ENCODE measurements around the gene PRSS38.

DNA sequence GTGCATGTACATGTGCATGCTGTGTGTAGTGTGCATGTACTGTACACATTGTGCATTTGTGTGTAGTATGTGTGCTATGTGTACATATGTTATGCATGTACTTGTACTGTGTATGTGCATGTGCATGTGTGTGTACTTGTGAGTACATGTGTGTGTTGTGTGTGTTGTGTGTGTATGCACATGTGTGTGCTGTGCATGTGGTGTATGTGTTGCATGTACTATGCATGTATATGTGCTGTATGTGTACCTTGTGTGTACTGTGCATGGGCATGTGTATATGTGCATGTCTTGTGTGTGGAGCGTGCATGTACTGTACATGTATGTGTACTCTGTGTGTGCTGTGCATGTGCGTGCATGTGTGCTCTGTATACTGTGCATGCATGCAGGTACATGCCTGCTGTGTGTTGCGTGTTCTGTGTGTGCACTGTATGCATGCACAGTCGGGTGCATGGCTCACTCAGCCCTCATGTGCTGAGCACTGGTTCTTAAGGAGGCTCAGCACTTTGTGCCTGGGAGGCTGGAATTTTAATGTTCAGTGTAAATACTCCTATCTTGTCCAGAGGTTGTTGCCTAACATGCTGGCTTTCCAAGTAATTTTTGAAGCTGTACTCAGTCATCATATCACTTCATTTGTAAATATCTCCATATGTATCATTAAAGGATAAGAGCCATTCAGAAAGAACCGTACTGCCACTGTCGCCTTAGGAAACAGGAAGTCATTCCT is 47.9 kb upstream of the PRSS38 start:
- TF ChIP-seq, protein P1, sequence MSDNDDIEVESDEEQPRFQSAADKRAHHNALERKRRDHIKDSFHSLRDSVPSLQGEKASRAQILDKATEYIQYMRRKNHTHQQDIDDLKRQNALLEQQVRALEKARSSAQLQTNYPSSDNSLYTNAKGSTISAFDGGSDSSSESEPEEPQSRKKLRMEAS (IDR thresholded peaks at IDR 0.05): no peak
- TF ChIP-seq ZBTB33 (IDR thresholded peaks at IDR 0.05; ENCODE audit: extremely low read depth, insufficient replicate concordance, low read length) (no peak), POLR2AphosphoS5 (IDR thresholded peaks at IDR 0.05; ENCODE audit: low read depth, low read length) (no peak), TCF7L2 (IDR thresholded peaks at IDR 0.05; ENCODE audit: borderline replicate concordance, extremely low read depth, insufficient read depth, insufficient read length) (no peak), CTCF (IDR thresholded peaks at IDR 0.05 in 2 of 3, conservative IDR thresholded peaks at IDR 0.05 in 1 of 3; ENCODE audit: borderline replicate concordance in 1 of 3, insufficient read depth in 1 of 3, low read depth in 2 of 3, low read length in 2 of 3) (no peak), RAD21 (IDR thresholded peaks at IDR 0.05; ENCODE audit: low read depth) (no peak), POLR2A (IDR thresholded peaks at IDR 0.05; ENCODE audit: borderline replicate concordance, extremely low read depth, insufficient read depth, insufficient read length) (no peak), SP1 (IDR thresholded peaks at IDR 0.05; ENCODE audit: low read depth) (no peak), EZH2 (IDR thresholded peaks at IDR 0.05) (no peak), EZH2phosphoT487 (IDR thresholded peaks at IDR 0.05; ENCODE audit: borderline replicate concordance) (no peak), YY1 (IDR thresholded peaks at IDR 0.05; ENCODE audit: extremely low read depth, insufficient replicate concordance, low read depth, low read length) (no peak), JUND (IDR thresholded peaks at IDR 0.05) (no peak), REST (IDR thresholded peaks at IDR 0.05; ENCODE audit: low read depth) (no peak)
